ENCODE measurements around the gene C4BPA.

Gene C4BPA

GRCh38 chr1:207124389-207124788, 20.4 kb downstream of the C4BPA start:
- peaks cover 3% of the 10 kb centered on the region; the same call in 1 of the 2 replicates for H3K9me3 ChIP-seq (ENCODE audit: control insufficient read depth, insufficient read depth, low read length)
- no peak overlapping the region for H3K9ac ChIP-seq (ENCODE audit: low read depth, low read length)
- H3K36me3 ChIP-seq (ENCODE audit: insufficient read depth, low read length) = no peaks in the 10 kb centered on the region
- H3K4me1 ChIP-seq (ENCODE audit: insufficient read depth, low read length) = no peaks in the 10 kb centered on the region

DNA sequence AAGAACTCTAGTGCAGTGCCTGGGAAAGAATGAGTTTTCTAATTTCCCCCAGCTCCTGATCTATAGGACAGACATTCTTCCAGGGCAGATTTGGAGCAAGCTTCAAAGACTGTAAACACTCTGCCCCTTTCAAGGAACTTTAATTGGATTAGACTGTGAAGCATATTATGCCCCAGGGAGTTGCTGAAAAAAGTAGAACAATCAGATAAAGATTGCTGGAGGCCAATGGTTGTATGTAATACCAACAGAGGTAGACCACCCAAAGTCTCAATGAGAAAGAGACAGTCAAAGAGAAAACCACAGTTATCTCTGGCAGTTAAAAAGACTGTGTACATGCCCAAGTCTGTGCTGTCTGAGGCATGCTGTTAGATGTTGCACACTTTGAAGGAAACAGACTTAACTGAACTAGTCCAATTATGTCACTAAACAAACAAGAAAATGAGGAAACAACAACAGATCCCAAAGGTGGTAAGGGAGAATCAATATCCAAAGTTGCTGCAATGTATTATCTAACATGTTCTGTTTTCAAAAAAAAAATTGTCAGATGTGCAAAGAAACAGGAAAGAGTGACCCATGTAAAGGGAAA, 24.4 kb downstream of the C4BPA start:
- H3K9me3 ChIP-seq (ENCODE audit: control insufficient read depth, insufficient read depth, low read length) = peaks cover 4% of the 10 kb centered on the region; the same call in 1 of the 2 replicates

DNA sequence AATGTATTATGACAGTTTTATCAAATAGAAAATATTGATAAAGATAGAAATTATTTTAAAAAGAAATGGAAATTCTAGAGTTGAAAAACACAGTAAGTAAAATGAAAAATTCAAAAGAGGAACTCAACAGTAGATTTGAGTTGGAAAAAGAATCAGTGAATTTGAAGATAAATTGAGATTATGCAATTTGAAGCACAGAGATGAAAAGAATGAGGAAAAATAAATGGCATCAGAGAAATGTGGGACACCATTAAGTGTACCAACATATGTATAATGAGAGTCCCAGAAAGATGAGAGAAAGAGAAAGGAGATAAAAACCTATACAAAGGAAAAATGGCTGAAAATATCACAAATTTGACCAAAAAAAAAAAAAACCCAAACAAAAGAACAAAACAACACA, 25.0 kb downstream of the C4BPA start:
- Histone ChIP-seq H3K9ac (ENCODE audit: low read depth, low read length) (no peak overlapping the region), H3K36me3 (ENCODE audit: insufficient read depth, low read length) (no peaks in the 10 kb centered on the region), H3K4me1 (ENCODE audit: insufficient read depth, low read length) (no peaks in the 10 kb centered on the region), H3K9me3 (ENCODE audit: control insufficient read depth, insufficient read depth, low read length) (peaks cover 4% of the 10 kb centered on the region; the same call in 1 of the 2 replicates)

More for the DNA sequence above, 24.4 kb downstream of the C4BPA start:
- H3K9ac ChIP-seq (ENCODE audit: low read depth, low read length) = no peak overlapping the region
- H3K36me3 ChIP-seq (ENCODE audit: insufficient read depth, low read length) = no peaks in the 10 kb centered on the region
- H3K4me1 ChIP-seq (ENCODE audit: insufficient read depth, low read length) = no peaks in the 10 kb centered on the region

- Histone ChIP-seq H3K9ac (ENCODE audit: low read depth, low read length) (no peak overlapping the region), H3K4me1 (ENCODE audit: insufficient read depth, low read length) (no peaks in the 10 kb centered on the region), H3K9me3 (ENCODE audit: control insufficient read depth, insufficient read depth, low read length) (peaks cover 4% of the 10 kb centered on the region; the same call in 1 of the 2 replicates), H3K36me3 (ENCODE audit: insufficient read depth, low read length) (no peaks in the 10 kb centered on the region)
Measured at GRCh38 chr1:207130252-207131036, 26.4 kb downstream of the C4BPA start.

DNA sequence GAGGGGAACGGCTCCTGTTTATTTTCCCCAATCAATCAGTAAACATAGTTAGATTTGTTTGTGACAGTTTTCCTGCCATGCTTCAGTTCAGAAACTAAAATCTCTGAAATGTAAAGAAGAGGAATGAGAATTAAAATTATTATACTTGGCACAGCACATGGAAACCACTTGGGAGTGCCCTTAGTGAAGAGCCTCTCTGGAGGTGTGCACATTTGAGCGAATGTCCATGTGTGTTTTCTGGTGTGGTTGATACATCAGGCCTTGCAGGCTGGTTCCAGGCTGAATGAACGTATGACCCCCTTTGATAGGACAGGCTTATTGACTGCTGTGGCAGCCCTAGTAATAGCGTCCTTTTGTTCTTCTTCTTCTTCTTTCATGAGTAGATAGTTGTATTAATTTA, 27.1 kb downstream of the C4BPA start:
- peaks cover 4% of the 10 kb centered on the region; the same call in 1 of the 2 replicates for H3K9me3 ChIP-seq (ENCODE audit: control insufficient read depth, insufficient read depth, low read length)
- no peaks in the 10 kb centered on the region for H3K4me1 ChIP-seq (ENCODE audit: insufficient read depth, low read length)
- no peak overlapping the region for H3K9ac ChIP-seq (ENCODE audit: low read depth, low read length)
- H3K36me3 ChIP-seq (ENCODE audit: insufficient read depth, low read length) = no peaks in the 10 kb centered on the region

DNA sequence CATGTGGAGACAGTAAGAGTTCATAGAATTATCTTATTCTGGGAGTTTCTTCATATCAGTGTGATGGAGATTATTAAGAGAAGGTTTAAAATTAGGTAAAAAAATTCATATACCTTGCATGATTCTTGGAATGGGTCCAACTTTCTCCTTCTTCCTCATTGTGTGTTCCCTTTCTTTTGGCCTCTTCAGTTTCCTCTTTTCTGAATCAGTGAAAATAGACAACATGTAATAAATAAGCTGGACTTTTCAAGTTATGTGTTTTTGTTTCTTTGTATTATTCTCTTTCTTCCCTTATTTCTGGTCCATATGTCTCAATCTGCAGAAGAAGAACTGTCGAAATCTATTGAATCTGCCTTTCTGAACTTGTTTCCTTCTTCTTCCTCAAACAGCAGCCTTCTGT, 30.5 kb downstream of the C4BPA start:
- no peaks in the 10 kb centered on the region for H3K4me1 ChIP-seq (ENCODE audit: insufficient read depth, low read length)
- H3K36me3 ChIP-seq (ENCODE audit: insufficient read depth, low read length) = no peaks in the 10 kb centered on the region
- no peak overlapping the region for H3K9ac ChIP-seq (ENCODE audit: low read depth, low read length)
- H3K9me3 ChIP-seq (ENCODE audit: control insufficient read depth, insufficient read depth, low read length) = no peaks in the 10 kb centered on the region

- no peak overlapping the region for H3K9ac ChIP-seq (ENCODE audit: low read depth, low read length)
- no peaks in the 10 kb centered on the region for H3K36me3 ChIP-seq (ENCODE audit: insufficient read depth, low read length)
- no peaks in the 10 kb centered on the region for H3K9me3 ChIP-seq (ENCODE audit: control insufficient read depth, insufficient read depth, low read length)
- no peaks in the 10 kb centered on the region for H3K4me1 ChIP-seq (ENCODE audit: insufficient read depth, low read length)
Measured at GRCh38 chr1:207139616-207140015, 35.6 kb downstream of the C4BPA start.

DNA sequence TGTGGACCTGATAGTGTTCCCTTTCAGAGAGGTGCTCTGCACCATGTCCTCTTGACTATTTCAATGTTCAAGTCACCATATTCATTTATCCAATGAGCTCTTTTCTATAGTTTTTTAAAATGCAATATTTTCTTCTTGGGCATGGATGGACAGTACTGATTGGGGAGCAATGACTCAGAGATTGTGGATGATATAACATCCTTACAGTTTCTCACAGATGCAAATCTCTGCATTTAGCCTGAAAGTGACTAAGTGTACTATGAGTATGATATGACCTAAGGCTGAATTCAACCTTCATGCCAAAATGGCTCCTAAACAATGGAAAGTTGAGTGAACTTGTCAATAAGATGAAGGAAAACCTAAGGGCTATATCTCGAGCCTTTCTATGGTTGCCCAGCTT, 36.5 kb downstream of the C4BPA start:
- Histone ChIP-seq H3K9ac (ENCODE audit: low read depth, low read length) (no peak overlapping the region), H3K4me1 (ENCODE audit: insufficient read depth, low read length) (no peaks in the 10 kb centered on the region), H3K9me3 (ENCODE audit: control insufficient read depth, insufficient read depth, low read length) (no peaks in the 10 kb centered on the region), H3K36me3 (ENCODE audit: insufficient read depth, low read length) (no peaks in the 10 kb centered on the region)

GRCh38 chr1:207145401-207146058, 41.5 kb downstream of the C4BPA start:
- Histone ChIP-seq H3K36me3 (ENCODE audit: insufficient read depth, low read length) (no peaks in the 10 kb centered on the region), H3K9ac (ENCODE audit: low read depth, low read length) (no peak overlapping the region), H3K9me3 (ENCODE audit: control insufficient read depth, insufficient read depth, low read length) (no peaks in the 10 kb centered on the region), H3K4me1 (ENCODE audit: insufficient read depth, low read length) (no peaks in the 10 kb centered on the region)

DNA sequence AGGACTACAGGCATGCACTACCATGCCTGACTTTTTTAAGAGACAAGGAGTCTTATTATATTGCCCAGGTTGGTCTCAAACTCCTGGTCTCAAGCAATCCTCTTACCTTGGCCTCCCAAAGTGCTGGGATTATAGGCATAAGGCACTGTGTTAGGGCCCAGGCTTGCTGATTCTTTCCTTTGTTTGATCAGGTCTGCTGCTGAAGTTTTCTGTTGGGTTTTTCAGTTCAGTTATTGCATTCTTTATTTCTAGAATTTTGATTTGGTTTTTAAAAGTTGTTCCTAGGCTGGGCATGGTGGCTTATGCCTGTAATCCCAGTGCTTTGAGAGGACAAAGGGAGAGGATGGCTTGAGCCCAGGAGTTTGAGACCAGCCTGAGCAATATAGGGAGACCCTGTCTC, 47.9 kb downstream of the C4BPA start:
- Histone ChIP-seq H3K9ac (ENCODE audit: low read depth, low read length) (no peak overlapping the region), H3K36me3 (ENCODE audit: insufficient read depth, low read length) (no peaks in the 10 kb centered on the region), H3K4me1 (ENCODE audit: insufficient read depth, low read length) (no peaks in the 10 kb centered on the region), H3K9me3 (ENCODE audit: control insufficient read depth, insufficient read depth, low read length) (no peaks in the 10 kb centered on the region)

DNA sequence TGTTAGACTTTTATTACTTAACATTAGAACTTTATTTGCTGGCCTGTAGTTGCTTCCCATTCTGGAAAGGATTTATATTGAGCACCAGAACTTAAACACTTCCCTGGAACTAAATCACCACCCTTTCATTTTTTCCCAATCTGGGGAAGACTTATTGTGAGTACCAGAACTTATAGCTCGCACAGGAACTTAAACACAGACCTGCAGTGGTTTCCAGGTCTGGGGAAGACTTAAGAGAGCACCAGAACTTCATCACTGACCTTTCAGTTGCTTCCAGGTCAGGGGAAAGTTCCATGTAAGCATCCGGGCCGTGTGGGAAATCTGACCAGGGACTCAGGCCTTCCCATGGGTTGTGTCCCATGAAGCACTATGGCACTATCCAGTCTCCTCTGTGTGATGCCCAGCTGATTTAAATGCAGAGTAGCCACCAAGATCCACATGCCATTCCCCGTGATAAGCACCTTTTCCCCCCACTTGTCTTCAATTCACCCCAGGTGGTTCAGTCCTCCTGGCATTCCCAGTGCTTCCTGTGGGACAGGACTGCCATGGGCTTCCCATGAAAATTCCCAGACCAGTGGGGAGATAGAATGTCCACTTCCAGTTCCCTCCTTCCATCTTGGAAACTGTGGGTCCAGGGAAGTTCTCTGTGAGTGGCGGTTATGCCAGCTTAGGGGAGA, 48.9 kb downstream of the C4BPA start:
- Histone ChIP-seq H3K9me3 (ENCODE audit: control insufficient read depth, insufficient read depth, low read length) (no peaks in the 10 kb centered on the region), H3K9ac (ENCODE audit: low read depth, low read length) (0 out of 2 replicates have a peak overlapping the region, but pooled peaks have one; percentile 17), H3K4me1 (ENCODE audit: insufficient read depth, low read length) (no peaks in the 10 kb centered on the region), H3K36me3 (ENCODE audit: insufficient read depth, low read length) (no peaks in the 10 kb centered on the region)

DNA sequence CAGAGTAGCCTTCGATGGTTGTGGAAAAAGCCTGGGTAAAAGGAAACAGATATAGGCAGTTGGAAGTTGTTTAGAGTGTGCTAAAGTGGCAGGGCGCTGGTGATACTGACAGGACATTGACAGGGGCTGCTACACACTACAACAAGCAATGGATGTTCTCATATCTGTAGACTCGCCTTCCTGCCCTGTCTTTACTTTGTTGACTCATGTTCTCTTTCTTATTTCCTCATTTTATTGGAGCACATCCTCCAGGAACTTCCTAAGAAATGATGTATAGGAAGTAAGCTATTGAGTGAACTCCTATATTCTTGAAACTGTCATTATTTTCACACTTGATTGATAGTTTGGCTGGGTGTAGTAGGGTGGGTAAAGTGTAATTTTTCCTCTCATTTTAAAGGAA, 51.0 kb downstream of the C4BPA start:
- Histone ChIP-seq H3K36me3 (ENCODE audit: insufficient read depth, low read length) (no peaks in the 10 kb centered on the region), H3K9ac (ENCODE audit: low read depth, low read length) (no peak overlapping the region), H3K9me3 (ENCODE audit: control insufficient read depth, insufficient read depth, low read length) (no peaks in the 10 kb centered on the region), H3K4me1 (ENCODE audit: insufficient read depth, low read length) (no peaks in the 10 kb centered on the region)

DNA sequence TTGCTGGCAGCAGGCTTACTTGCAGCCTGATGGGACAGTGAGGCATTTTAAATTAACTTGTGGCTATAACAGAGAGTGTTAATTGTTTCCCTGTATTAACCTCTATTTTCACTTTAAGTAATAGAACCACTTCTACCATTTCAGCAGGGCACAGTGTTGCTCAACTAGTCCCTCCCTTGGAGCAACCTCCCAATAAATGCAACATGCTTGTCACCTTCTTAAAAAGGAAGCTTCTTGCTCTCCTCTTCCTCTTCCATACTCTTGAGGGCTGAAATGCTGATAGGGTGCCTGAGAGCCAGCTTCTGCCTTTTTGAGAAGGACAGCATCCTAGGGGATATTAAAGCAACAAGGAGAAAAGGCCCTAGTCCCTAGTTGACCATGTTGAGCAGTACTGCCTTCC, 52.1 kb downstream of the C4BPA start:
- H3K4me1 ChIP-seq (ENCODE audit: insufficient read depth, low read length) = no peaks in the 10 kb centered on the region
- H3K9me3 ChIP-seq (ENCODE audit: control insufficient read depth, insufficient read depth, low read length) = no peaks in the 10 kb centered on the region
- H3K9ac ChIP-seq (ENCODE audit: low read depth, low read length) = no peak overlapping the region
- H3K36me3 ChIP-seq (ENCODE audit: insufficient read depth, low read length) = no peaks in the 10 kb centered on the region

- H3K4me1 ChIP-seq (ENCODE audit: insufficient read depth, low read length) = no peaks in the 10 kb centered on the region
Measured at GRCh38 chr1:207156826-207157225, 52.8 kb downstream of the C4BPA start.

More at GRCh38 chr1:207156826-207157225, 52.8 kb downstream of the C4BPA start:
- H3K9ac ChIP-seq (ENCODE audit: low read depth, low read length) = no peak overlapping the region
- H3K9me3 ChIP-seq (ENCODE audit: control insufficient read depth, insufficient read depth, low read length) = no peaks in the 10 kb centered on the region
- H3K36me3 ChIP-seq (ENCODE audit: insufficient read depth, low read length) = no peaks in the 10 kb centered on the region
